Measurements from ENCODE around the gene VPS13C. TPM values are rescaled to one million over a fixed set of nuclear protein-coding genes. Genes with fewer than 3 reads are reported as not detected.

Gene VPS13C
- total and polyA plus RNA-seq, 2 donors (not counting 3 experiments of a cell fraction or from before 2014, with no cell fraction given): 10.8 to 60.3 TPM

DNA sequence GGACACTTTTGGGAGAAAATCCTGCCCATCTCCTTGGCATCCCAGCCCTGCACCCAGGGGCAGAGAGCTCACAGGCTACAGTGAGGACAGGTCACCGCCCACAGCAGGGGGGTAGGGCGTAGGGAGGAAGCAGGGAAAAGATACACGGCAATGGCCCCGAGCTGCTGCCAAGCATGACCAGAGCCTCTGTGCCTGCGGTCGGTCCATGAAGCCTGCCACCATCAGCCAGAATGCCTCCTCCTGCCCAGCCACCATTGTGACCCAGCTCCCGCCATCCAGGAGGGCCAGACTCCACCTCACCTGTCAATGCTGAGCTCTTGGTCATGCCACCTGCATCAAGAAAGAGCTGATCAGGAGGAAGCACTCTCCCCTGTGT lies 230.7 kb downstream of the VPS13C start:
- CTCF ChIA-PET: interaction anchor here (1.5 kb wide), 1 partner anchor 634 kb away, joined by 3 read pairs; no protein-coding TSS in a partner anchor
- POLR2A ChIA-PET: no interaction called here
- no peak overlapping the region for H3K27ac ChIP-seq (ENCODE audit: insufficient read depth, low read depth, low read length)
- intact Hi-C loops (cut with micrococcal nuclease) (no loop called here), dilution Hi-C loops (cut with MboI; ENCODE audit: extremely low pct_ligation_motif_present, low sequenced_read_pairs) (no loop called here)
- H3K9me3 ChIP-seq (replicated peaks; ENCODE audit: control insufficient read depth, insufficient read depth, low read length): no peaks in the 10 kb centered on the region
- DNase-seq (ENCODE audit: low read depth, low spot score) (no peak), FAIRE-seq (no peak)
- no TSS peak for BruUV-seq (replicated peaks)
- H3K27me3 ChIP-seq (ENCODE audit: control insufficient read depth in 2 of 2, insufficient read depth in 2 of 2, low read length in 2 of 2): peaks cover 4 to 6% of the 10 kb centered on the region in 2 experiments
- no peaks in the 10 kb centered on the region for H4K20me1 ChIP-seq (replicated peaks; ENCODE audit: control insufficient read depth, extremely low read depth, insufficient read depth, low read length)
- no peaks in the 10 kb centered on the region for H3K4me1 ChIP-seq (ENCODE audit: control insufficient read depth, extremely low read depth, insufficient read depth, low read length)
- H3K36me3 ChIP-seq (ENCODE audit: control insufficient read depth in 2 of 2, extremely low read depth in 1 of 2, insufficient read depth in 2 of 2, low read length in 2 of 2): no peaks in the 10 kb centered on the region
- H3K79me2 ChIP-seq (ENCODE audit: control insufficient read depth, insufficient read depth, low read length): no peaks in the 10 kb centered on the region
- TF ChIP-seq JUN (IDR thresholded peaks at IDR 0.05; ENCODE audit: borderline replicate concordance, insufficient read depth, insufficient read length, low read depth) (no peak), MAX (IDR thresholded peaks at IDR 0.05; ENCODE audit: insufficient read depth, insufficient read length) (no peak), EZH2 (IDR thresholded peaks at IDR 0.05; ENCODE audit: borderline replicate concordance, low read depth, low read length, severe bottlenecking) (no peak), FOS (IDR thresholded peaks at IDR 0.05; ENCODE audit: borderline replicate concordance, insufficient read depth, low read length) (no peak), GATA2 (IDR thresholded peaks at IDR 0.05; ENCODE audit: insufficient read depth, insufficient read length, low read depth, low read length) (no peak), POLR2A (IDR thresholded peaks at IDR 0.05; ENCODE audit: low read depth, low read length) (no peak), POLR2AphosphoS5 (IDR thresholded peaks at IDR 0.05; ENCODE audit: insufficient read depth, low read depth, low read length) (no peak), MYC (IDR thresholded peaks at IDR 0.05; ENCODE audit: low read depth, low read length) (no peak)
- TF ChIP-seq, protein P1, sequence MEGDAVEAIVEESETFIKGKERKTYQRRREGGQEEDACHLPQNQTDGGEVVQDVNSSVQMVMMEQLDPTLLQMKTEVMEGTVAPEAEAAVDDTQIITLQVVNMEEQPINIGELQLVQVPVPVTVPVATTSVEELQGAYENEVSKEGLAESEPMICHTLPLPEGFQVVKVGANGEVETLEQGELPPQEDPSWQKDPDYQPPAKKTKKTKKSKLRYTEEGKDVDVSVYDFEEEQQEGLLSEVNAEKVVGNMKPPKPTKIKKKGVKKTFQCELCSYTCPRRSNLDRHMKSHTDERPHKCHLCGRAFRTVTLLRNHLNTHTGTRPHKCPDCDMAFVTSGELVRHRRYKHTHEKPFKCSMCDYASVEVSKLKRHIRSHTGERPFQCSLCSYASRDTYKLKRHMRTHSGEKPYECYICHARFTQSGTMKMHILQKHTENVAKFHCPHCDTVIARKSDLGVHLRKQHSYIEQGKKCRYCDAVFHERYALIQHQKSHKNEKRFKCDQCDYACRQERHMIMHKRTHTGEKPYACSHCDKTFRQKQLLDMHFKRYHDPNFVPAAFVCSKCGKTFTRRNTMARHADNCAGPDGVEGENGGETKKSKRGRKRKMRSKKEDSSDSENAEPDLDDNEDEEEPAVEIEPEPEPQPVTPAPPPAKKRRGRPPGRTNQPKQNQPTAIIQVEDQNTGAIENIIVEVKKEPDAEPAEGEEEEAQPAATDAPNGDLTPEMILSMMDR (IDR thresholded peaks at IDR 0.05; ENCODE audit: extremely low read depth in 1 of 2, insufficient read depth in 1 of 2, low read depth in 1 of 2, low read length in 2 of 2): no peak
- H3K4me3 ChIP-seq (replicated peaks in 1 of 3; ENCODE audit: insufficient read depth in 1 of 3, low read depth in 1 of 3, low read length in 3 of 3): no peak overlapping the region
- H3K9ac ChIP-seq (replicated peaks; ENCODE audit: extremely low read depth, insufficient read depth, low read length): no peak overlapping the region
- no peaks in the 10 kb centered on the region for H3K9me1 ChIP-seq (replicated peaks; ENCODE audit: control insufficient read depth, extremely low read depth, insufficient read depth, low read length)
- no peak overlapping the region for H3K4me2 ChIP-seq (ENCODE audit: insufficient read depth, low read length)
- no peak overlapping the region for H2AFZ ChIP-seq (ENCODE audit: low read depth, low read length)

Measured in endothelial cell of umbilical vein (primary cell).